Keratinocyte (primary cell): ENCODE data around the gene RUFY2. TPM values are rescaled to one million over a fixed set of nuclear protein-coding genes. Genes with fewer than 3 reads are reported as not detected.

Experiments
- DNase-seq: peaks from one replicate; pipeline ENCODE4 v3.0.0-alpha.2; 2011; ENCODE audit warnings: low read depth, missing footprints, low spot score
- FAIRE-seq: peaks from 2 replicates; lab custom pipeline; 2011; peaks lifted over from hg19 to GRCh38; lab: Jason Lieb, UNC
- H2AFZ ChIP-seq: 2 replicates; pipeline ENCODE4 v1.6.0; 2012; ENCODE audit warnings: low read length, control low read depth, inconsistent platforms; ENCODE audit not compliant: control insufficient read depth
- H3K27ac ChIP-seq: 2 replicates; pipeline ENCODE4 v1.5.1; 2011; ENCODE audit warnings: low read length; ENCODE audit not compliant: control insufficient read depth, insufficient read depth
- H3K27me3 ChIP-seq: 3 replicates; pipeline ENCODE4 v1.6.0; 2011; ENCODE audit warnings: low read length; ENCODE audit not compliant: control insufficient read depth, insufficient read depth; ENCODE audit errors: extremely low read depth
- H3K36me3 ChIP-seq, 2 experiments: 2 replicates in 1 of 2; 3 replicates in 1 of 2; pipeline ENCODE4 v1.5.1; 2011; ENCODE audit warnings: low read length in 2 of 2, mild to moderate bottlenecking in 1 of 2; ENCODE audit not compliant: control insufficient read depth in 2 of 2, insufficient read depth in 2 of 2; ENCODE audit errors: extremely low read depth in 1 of 2
- H3K4me1 ChIP-seq: 3 replicates; pipeline ENCODE4 v1.5.1; 2011; ENCODE audit warnings: low read length; ENCODE audit not compliant: control insufficient read depth, insufficient read depth; ENCODE audit errors: extremely low read depth
- H3K4me2 ChIP-seq: 3 replicates; pipeline ENCODE4 v1.6.0; 2011; ENCODE audit warnings: low read depth, low read length; ENCODE audit not compliant: control insufficient read depth, insufficient read depth; ENCODE audit errors: extremely low read depth
- H3K4me3 ChIP-seq, 3 experiments: fragments of 200-600 bp in 1 of 3; sonication (generic) in 1 of 3; 2 replicates in 2 of 3; 3 replicates in 1 of 3; pipeline ENCODE4 v1.5.1; 2011 to 2016; ENCODE audit warnings: low read length in 3 of 3, mild to moderate bottlenecking in 3 of 3, control low read depth in 2 of 3, inconsistent platforms in 1 of 3, low read depth in 1 of 3, mixed read lengths in 1 of 3, mixed run types in 1 of 3, moderate library complexity in 1 of 3; ENCODE audit not compliant: control insufficient read depth in 2 of 3, insufficient read depth in 2 of 3; ENCODE audit errors: extremely low read depth in 1 of 3
- H3K79me2 ChIP-seq: 2 replicates; pipeline ENCODE4 v1.6.0; 2012; ENCODE audit warnings: low read length; ENCODE audit not compliant: control insufficient read depth, insufficient read depth
- H3K9ac ChIP-seq: 3 replicates; pipeline ENCODE4 v1.6.0; 2011; ENCODE audit warnings: low read length; ENCODE audit not compliant: control insufficient read depth, insufficient read depth; ENCODE audit errors: extremely low read depth
- H3K9me1 ChIP-seq: 3 replicates; pipeline ENCODE4 v1.6.0; 2011; ENCODE audit warnings: low read length; ENCODE audit not compliant: control insufficient read depth, insufficient read depth; ENCODE audit errors: extremely low read depth
- H3K9me3 ChIP-seq: 2 replicates; pipeline ENCODE4 v1.5.1; 2012; ENCODE audit warnings: low read depth, low read length; ENCODE audit not compliant: control insufficient read depth
- H4K20me1 ChIP-seq: 3 replicates; pipeline ENCODE4 v1.6.0; 2011; ENCODE audit warnings: low read length; ENCODE audit not compliant: control insufficient read depth, insufficient read depth; ENCODE audit errors: extremely low read depth
- CTCF ChIP-seq, 3 experiments: IDR thresholded peaks in 1 of 3; conservative IDR thresholded peaks in 1 of 3; optimal IDR thresholded peaks in 1 of 3; 2 replicates in 2 of 3; 3 replicates in 1 of 3; pipeline versions ENCODE3 to v1.5.1; 2011; ENCODE audit warnings: low read length in 3 of 3, mild to moderate bottlenecking in 3 of 3, moderate library complexity in 2 of 3, control low read depth in 1 of 3, inconsistent platforms in 1 of 3; ENCODE audit not compliant: insufficient read depth in 2 of 3; ENCODE audit errors: extremely low read depth in 1 of 3
- EZH2 ChIP-seq: IDR thresholded peaks from one replicate; pipeline ENCODE4 v1.6.1; 2012; ENCODE audit warnings: inconsistent platforms, mild to moderate bottlenecking, low read length, moderate library complexity
- dilution Hi-C: fragments of 300-500 bp; cut with MboI; formaldehyde crosslinking; loops from one replicate; pipeline ENCODE4 v1.7.0; 2020; ENCODE audit warnings: low sequenced_read_pairs; ENCODE audit not compliant: extremely low pct_ligation_motif_present
- polyA plus RNA-seq, 5 experiments: library from polyadenylated mRNA; depleted of rRNA in 3 of 5; stranded (reverse) in 3 of 5; stranded (forward) in 1 of 5; unstranded in 1 of 5; fragments of >200 nt; gene quantifications; 1 replicate in 1 of 5; 2 replicates in 3 of 5; 3 replicates in 1 of 5; pipeline versions ENCODE4 v1.2.1 to v1.2.3, GENCODE V29; 2011 to 2012; ENCODE audit warnings: missing spikeins in 2 of 5, low read depth in 1 of 5, low replicate concordance in 1 of 5

Gene RUFY2
- polyA plus RNA-seq, 1 donor (not counting 4 experiments of a cell fraction or from before 2014, with no cell fraction given) = 15.6 TPM

GRCh38 chr10:68296843-68297663 is 110.0 kb downstream of the RUFY2 start:
- Histone ChIP-seq H4K20me1 (no peaks in the 10 kb centered on the region), H3K4me2 (no peak overlapping the region), H3K27ac (no peak overlapping the region), H3K9me1 (no peaks in the 10 kb centered on the region), H3K4me1 (no peaks in the 10 kb centered on the region), H3K79me2 (no peaks in the 10 kb centered on the region), H3K9me3 (no peaks in the 10 kb centered on the region), H3K4me3 (no peak overlapping the region), H2AFZ (no peak overlapping the region), H3K9ac (no peak overlapping the region), H3K36me3 (no peaks in the 10 kb centered on the region), H3K27me3 (no peaks in the 10 kb centered on the region)
- no peak for FAIRE-seq
- TF ChIP-seq CTCF (optimal IDR thresholded peaks at IDR 0.05 in 1 of 3, IDR thresholded peaks at IDR 0.05 in 1 of 3, conservative IDR thresholded peaks at IDR 0.05 in 1 of 3; ENCODE audit: extremely low read depth in 1 of 3, insufficient read depth in 2 of 3, low read length in 3 of 3) (no peak), EZH2 (no peak)
- dilution Hi-C loops = no loop called here
- DNase-seq = no peak

Other genes with a start within 250 kb of the RUFY2 start
- gene ATOH7, start 175.2 kb downstream of the RUFY2 start, polyA plus RNA-seq = 0.04 to 0.07 TPM in 2 of 3 replicates, not detected in the other
- 35.8 to 108 TPM (median 45.7 TPM) in 3 replicates for gene HNRNPH3, start 75.2 kb downstream of the RUFY2 start, polyA plus RNA-seq
- gene PBLD, start 74.3 kb downstream of the RUFY2 start, polyA plus RNA-seq = 0.66 to 1.00 TPM (median 0.91 TPM) in 3 replicates
- 2.6 to 7.6 TPM (median 3.5 TPM) in 3 replicates for gene DNA2, start 64.7 kb upstream of the RUFY2 start, polyA plus RNA-seq
- gene SLC25A16, start 120.2 kb upstream of the RUFY2 start, polyA plus RNA-seq = 11.7 to 27.2 TPM (median 20.1 TPM) in 3 replicates
- gene TET1, start 153.1 kb upstream of the RUFY2 start, polyA plus RNA-seq = 0.03 to 0.09 TPM (median 0.08 TPM) in 3 replicates